Subcutaneous adipose tissue (tissue), 4 donors: ENCODE data around the gene CYP3A4. TPM values are rescaled to one million over a fixed set of nuclear protein-coding genes. Genes with fewer than 3 reads are reported as not detected.

Source experiments
- total RNA-seq, 4 donors: library from RNA; depleted of rRNA; stranded (reverse); fragments of >200 nt; gene quantifications; one replicate each; pipeline ENCODE4 v1.1.0, GENCODE V29; 2016
- TF ChIP-seq, protein P1 (sequence below): fragments of 450-650 bp; IDR thresholded peaks from one replicate; pipeline ENCODE4 v1.5.1; 2016; ENCODE audit warnings: low read depth, mild to moderate bottlenecking, control low read depth, antibody characterized with exemption, moderate library complexity

CYP3A4 gene
- total RNA-seq, 4 donors from 2014 or later = 0.34 to 1.3 TPM; not detected in 2

DNA sequence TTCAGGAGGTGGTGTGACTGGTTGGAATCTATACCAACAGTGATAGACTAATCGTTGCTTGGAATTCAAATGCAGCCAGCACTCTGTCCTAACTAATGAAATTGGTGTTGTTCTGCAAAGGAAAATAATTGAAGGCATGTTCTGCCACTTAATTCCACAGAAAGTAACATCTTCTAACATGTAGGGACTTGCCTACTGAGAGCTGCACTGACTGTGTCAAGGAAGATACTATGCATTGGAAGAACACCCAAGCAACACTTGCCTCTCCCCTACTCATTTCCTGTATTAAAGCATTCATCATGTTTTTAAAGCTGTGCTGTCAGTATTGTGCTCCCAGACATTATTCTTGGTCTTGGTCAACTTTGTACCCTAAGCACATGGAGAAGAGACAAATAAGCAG, 46.3 kb downstream of the CYP3A4 start:
- TF ChIP-seq, protein P1, sequence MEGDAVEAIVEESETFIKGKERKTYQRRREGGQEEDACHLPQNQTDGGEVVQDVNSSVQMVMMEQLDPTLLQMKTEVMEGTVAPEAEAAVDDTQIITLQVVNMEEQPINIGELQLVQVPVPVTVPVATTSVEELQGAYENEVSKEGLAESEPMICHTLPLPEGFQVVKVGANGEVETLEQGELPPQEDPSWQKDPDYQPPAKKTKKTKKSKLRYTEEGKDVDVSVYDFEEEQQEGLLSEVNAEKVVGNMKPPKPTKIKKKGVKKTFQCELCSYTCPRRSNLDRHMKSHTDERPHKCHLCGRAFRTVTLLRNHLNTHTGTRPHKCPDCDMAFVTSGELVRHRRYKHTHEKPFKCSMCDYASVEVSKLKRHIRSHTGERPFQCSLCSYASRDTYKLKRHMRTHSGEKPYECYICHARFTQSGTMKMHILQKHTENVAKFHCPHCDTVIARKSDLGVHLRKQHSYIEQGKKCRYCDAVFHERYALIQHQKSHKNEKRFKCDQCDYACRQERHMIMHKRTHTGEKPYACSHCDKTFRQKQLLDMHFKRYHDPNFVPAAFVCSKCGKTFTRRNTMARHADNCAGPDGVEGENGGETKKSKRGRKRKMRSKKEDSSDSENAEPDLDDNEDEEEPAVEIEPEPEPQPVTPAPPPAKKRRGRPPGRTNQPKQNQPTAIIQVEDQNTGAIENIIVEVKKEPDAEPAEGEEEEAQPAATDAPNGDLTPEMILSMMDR = no peak

DNA sequence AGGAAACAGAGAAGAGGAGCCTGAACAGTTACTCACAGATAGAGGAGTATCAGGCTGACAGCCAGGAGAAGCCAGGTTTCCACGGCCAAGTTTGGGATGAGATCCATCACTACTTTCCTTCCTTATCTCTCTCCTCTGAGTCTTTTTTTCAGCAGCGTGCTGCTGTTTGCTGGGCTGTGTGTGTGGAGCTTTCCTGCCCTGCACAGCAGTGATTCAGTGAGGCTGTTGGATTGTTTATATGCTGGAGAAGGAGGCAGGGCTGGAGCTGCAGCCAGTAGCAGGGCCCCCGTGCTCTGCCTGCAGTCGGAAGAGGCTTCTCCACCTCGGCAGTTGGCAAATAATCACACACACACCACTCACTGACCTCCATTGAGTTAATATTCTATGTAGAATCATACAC, 49.0 kb downstream of the CYP3A4 start, which contains the start of gene CYP3A7:
Gene CYP3A7 (minus strand): TSS at position 210 of the 400 bp plus-strand sequence. CDS start 103 bp downstream, at position 107.
- TF ChIP-seq, protein P1 = no peak

DNA sequence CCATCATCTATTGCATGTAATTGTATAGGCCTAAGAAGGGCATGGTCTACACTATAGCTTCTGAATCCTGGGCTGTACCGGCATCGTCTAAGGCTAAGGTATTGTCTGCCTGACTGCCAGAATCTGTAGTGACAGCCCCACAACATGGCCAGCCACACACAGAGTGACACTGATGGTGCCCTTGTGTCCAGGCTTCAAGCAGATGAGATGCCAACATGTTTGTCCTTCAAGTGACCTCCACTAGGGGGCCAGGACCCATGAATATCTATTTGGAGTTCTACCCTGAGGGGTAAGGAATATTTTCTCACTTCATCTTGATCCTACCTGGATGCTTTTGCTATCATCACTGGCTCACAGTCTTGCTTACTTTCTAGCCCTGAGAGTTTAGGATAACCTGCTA, 50.5 kb downstream of the CYP3A4 start:
- TF ChIP-seq, protein P1 = no peak

DNA sequence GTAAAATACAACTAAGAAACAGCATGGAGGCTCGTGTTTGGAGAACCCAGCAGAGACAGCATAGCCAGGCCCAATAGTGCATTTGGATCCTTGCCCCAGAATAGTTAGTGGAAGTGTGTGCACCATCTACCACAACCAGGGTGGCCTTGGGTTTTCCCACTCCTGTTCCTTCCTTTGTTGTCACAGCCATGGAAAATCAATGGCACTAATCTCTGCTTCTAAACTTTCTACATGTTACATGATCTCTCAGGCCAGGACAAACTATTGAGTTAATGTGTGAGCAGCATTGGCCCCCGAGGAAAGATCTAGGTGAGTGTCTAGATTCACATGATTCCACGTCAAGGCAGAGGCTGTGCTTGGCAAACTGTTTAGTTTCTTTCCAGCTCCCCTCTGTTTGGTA, 51.0 kb downstream of the CYP3A4 start:
- TF ChIP-seq, protein P1 = no peak

DNA sequence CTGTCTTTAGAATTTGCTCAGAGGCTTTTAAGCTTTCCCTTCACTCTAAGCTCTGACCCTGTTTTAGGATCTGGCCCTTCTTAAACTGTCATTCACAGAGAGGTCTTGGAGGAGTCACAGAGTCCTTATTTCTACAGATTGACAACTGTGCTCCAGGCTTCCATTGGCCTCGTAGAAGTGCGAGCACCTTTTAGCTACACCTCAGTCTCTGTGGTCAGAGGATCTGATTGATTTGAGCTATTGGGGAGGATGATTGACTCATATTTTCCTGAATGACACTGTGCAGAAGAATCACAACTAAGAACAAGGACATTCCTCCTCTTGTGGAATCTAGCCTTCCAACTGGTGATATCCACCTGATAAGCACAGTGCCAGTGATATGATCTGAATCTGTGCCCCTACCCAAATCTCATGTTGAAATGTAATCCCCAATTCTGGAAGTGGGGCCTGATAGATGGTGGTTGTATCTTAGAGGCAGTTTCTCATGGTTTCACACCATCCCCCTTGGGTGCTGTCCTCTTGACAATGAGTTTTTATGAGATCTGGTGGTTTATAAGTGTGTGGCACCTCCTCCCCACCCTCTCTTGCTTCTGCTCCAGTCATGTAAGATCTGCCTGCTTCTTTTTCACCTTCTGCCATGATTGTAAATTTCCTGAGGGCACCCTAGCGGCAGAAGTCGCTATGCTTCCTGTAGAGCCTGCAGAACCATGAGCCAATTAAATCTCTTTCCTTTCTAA, 52.2 kb downstream of the CYP3A4 start:
- TF ChIP-seq, protein P1 = no peak

DNA sequence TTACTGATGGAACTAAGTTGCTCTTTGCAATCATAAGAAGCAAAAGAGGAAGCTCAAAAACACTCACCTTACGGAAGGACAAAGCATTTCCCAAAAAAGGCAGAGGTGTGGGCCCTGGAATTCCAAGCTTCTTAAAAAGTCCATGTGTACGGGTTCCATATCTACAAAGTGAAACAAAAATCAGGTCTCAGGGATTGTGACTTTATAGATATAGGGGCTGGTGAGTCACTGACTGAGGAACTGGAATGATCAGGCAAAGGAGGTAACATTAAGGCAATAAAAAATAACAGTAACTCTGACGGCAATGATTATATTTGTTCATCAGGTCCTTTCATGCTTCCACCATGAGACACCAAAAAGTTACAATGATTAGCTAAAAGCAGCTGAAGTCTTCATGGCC, 53.0 kb downstream of the CYP3A4 start:
- TF ChIP-seq, protein P1 = no peak

DNA sequence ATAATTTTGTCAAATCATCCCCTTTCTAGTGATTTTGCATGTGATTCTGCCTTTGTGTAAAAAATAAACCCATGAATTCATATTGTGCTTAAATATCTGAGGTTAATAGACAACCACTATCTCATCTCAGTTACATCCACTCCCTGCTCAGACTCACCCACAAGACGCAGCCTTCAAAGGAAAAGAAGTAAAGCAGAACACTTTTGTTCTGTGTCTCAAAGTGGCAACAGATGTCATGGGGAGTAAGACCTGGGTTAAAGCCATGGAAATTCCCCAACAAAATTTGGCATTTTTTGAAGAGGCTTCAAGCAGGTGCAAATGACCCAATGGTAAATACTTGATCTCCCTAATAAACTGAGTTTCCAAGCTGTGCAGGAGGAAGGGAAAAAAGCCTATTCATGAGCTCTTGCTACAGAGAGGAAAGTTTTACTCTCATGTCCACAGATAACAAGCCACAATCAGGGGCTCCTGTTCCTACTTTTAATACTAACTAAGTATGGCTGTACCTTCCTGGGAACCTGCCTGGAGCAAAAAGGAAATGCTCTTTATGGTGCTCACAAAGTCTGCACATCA, 53.7 kb downstream of the CYP3A4 start:
- TF ChIP-seq, protein P1 = no peak
